ENCODE measurements around the gene IQSEC2.

- TF ChIP-seq EZH2phosphoT487 (IDR thresholded peaks at IDR 0.05; ENCODE audit: insufficient read depth, low read depth): no peak
- no peak for TF ChIP-seq EZH2 (IDR thresholded peaks at IDR 0.05; ENCODE audit: insufficient read depth, poor library complexity, severe bottlenecking)
Observed at GRCh38 chrX:53223955-53224859, 57.2 kb downstream of the IQSEC2 start.
